HG02852 (cell line): ENCODE measurements around the gene GAST.
"Not testable (repeated sequence)": the region's sequence is repeated elsewhere in the genome, so short reads cannot be mapped to it uniquely, and the experiment has no call there.

Experiments used
- ATAC-seq: cut with Tn5 transposase; IDR thresholded peaks from one replicate; pipeline ENCODE4 v1.9.1; 2021; ENCODE audit warnings: mild to moderate bottlenecking, moderate library complexity; ENCODE audit not compliant: unreplicated experiment

Gene GAST

DNA sequence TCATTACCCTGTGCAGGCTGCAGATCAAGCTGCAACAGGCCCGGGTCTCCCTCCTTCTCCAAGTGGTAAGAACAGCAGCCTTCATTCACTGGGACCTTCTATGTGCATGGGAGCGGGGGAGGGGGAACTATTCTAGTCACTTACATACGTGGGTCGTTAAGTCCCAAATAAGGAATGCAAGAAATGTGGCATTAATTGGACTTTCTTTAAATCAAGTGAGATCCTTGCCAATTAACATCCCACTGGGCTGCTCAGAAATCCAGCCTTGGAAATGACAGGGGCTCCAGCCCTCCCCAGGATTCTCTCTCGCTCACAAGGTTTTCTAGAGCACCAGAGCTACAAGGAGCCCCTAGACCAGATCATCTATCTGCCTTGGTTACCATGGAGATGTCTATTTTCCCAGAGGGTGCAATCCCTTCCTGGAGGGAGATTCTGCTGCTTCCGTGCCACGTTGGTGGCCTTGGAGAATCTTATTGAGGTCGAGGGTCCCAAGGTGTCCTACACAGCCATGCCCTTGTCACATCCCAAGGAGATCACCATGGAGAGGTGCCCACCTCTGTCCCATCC lies 28.6 kb upstream of the GAST start:
- no peak for ATAC-seq

DNA sequence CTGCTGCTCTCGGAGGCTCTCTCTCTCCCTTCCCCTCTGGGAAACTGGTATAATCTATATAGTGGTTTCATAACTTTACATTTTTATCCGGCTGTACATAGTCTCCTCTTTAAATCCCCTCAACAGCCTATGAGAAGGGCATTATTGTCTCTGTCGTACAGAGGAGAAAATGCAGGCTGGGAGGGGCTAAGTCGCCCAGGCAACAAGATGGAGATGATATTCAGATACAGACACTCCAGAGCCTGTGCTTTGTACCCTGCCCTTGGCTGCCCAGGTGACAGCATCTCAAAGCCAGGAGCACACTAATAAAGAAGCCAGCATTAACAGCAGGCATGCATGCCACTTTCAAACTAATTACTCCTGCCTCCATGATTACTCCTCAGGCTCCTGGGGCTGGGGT lies 28.1 kb upstream of the GAST start:
- ATAC-seq: no peak

DNA sequence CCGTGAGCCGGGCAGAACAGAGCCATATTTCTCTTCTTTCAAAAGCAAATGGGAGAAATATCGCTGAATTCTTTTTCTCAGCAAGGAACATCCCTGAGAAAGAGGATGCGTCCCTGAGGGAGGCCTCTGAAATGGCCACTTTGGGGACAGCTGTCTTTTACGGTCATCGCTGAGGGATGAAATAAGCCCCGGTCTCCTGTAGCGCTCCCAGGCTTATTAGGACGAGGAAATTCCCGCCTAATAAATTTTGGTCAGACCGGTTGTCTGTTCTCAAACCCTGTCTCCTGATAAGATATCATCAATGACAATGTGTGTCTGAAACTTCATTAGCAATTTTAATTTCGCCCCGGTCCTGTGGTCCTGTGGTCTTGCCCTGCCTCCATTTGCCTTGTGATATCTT lies 26.4 kb upstream of the GAST start:
- not testable (repeated sequence) for ATAC-seq

DNA sequence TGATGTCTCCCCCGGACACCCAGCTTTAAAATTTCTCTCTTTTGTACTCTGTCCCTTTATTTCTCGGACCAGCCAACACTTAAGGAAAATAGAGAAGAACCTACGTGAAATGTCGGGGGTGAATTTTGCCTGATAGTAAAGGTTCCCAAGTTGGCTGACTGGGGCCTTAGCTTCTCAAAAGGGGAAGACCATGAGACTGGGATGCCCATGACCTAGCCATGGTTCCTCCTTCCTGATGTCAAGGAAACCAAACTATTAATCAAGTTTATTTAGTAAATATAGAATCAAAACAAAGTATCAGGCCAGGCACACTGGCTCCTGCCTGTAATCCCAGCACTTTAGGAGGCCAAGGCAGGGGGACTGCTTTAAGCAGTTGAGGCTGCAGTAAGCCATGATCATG lies 25.9 kb upstream of the GAST start:
- no peak for ATAC-seq

DNA sequence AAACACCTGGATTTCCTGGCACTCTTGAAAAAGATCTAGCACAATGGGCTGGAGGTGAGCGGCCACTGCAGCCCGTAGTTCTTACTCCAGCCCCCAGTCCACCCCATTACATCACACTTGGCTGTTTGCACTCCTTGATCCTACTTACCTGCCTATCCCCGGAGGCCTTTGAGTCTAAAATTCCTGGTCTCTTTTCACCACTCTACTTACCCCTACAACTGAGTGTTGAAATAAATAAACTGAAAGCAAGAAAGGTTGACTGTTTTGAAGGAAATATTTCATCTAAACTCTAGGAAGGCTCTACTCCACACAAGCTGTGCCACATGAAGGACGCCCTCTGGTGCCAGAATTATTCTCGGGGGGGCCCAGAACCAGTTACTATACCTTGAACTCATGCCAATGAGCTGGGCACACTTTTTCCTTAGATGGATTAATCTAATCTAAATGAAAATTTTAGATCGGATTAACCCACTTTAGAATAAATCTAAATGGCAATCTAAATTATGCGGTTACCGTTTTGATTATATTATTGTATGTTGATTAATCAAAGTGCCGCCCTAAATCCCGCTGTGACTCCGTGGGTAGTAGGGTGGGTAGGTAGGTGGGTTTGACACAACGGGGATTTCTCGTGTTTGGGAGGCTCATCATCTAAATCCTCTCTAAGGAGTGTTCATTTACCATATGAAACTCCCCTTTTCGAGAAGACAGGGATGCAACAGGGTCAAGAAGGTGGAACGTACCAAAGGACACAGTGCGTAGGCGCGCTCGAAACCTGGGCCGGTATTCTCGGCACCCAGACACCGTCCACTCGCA lies 24.1 kb upstream of the GAST start:
- ATAC-seq: no peak

DNA sequence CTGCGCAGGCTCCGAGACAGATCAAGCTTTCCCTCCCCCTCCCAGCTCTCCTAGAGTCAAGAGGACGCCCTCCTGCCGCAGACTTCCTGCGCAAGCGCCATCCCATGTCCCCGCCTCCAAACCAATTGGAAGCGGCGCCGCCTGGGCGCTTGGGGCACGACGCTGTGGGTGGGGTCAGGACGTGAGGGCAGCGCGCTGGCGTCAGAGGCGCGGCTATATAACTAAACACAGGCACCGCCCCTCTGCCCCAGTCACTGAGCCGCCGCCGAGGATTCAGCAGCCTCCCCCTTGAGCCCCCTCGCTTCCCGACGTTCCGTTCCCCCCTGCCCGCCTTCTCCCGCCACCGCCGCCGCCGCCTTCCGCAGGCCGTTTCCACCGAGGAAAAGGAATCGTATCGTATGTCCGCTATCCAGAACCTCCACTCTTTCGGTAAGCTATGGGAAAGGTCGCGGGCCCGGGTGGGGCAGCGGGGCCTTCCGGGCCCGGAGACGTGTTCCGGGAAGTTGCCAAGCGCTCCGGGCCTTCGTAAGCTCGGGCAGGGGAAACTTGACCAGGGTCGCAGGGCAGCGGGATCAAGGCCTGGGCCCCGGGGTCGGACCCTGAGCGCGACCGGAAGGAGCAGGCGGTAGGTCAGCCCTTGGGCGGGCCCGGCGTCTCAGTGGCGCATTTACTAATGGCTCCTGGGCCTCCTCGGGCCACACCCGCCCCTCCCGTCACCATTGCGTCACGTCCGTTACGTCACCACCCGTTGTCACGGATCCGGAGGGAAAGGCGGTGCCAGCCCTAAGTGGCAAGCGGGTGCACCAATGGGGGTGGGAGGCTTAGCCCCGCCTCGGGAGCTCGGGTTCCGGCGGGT lies 23.3 kb upstream of the GAST start, which contains the start of gene EIF1:
EIF1 (plus strand) TSS at position 245 of the 856 bp plus-strand sequence; CDS start at position 399, 154 bp downstream.
- ATAC-seq: peak; percentile 72

DNA sequence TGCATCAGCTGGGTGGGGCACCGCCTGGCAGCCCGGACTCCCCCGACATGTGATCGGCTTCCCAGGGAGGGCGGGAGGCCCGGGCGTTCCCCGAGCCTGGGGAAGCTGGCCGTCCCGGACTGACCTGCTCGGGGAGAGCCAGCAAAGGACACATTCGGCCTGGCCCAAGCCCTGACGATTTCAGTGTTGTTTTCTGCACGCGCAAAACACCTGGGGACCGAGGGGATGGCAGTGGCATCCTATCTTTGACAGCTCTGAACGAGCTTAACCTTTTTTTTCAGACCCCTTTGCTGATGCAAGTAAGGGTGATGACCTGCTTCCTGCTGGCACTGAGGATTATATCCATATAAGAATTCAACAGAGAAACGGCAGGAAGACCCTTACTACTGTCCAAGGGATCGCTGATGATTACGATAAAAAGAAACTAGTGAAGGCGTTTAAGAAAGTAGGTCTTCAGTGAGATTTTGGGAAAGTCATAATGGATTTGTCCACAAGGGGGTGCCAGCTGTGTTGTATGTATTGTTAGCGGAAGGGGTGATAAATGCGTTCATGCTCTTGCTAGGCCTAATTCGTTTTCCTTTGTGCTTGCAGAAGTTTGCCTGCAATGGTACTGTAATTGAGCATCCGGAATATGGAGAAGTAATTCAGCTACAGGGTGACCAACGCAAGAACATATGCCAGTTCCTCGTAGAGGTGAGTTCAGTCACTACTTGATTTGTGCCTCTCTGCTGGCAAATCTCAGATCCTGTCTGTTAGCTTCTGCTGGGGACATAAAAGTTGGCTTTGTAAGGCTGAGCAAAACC lies 22.4 kb upstream of the GAST start:
- ATAC-seq: no peak

DNA sequence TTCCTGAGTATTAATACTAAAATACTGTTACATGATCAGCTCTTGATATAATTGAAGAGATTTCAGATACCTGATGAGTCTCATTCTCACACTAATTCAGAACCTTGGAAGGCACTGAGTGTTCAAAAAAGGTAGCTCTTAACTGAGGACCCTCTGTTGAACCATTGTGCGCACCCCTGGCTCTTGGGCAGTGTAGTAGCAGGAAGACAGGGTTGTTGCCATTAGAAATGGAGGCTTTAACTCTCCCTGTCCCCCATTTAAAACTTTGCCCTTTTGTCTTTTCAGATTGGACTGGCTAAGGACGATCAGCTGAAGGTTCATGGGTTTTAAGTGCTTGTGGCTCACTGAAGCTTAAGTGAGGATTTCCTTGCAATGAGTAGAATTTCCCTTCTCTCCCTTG lies 21.6 kb upstream of the GAST start:
- ATAC-seq: no peak

DNA sequence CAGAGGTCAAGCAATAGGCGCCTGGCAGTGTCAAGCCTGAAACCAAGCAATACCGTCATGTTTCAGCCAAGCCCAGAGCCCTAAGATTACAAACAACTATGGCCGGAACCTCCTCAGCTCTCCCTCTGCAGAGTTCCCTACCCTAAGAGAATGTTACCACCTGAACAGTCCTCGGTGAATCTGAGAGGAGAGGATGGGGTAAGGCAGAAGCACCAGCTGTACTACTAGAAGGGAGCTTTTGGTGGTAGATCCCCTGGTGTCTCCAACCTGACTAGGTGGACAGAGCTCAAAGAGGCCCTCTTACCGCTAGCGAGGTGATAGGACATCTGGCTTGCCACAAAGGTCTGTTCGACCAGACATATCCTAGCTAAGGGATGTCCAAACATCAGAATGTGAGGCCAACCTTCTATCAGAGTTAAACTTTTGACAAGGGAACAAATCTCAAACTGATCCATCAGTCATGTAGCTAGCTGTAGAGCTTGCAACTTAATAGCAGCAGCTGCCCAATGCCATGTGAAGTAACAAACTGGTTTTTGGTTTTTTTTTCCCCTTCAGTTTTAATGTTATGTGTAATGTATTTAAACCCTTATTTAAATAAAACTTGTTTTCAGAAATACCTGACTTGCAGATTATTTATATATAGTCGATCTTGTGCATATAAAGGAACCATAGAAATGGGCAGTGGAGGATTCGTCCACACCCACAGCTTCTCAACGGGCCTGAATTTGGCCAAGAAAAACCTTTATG lies 20.9 kb upstream of the GAST start:
- no peak for ATAC-seq

DNA sequence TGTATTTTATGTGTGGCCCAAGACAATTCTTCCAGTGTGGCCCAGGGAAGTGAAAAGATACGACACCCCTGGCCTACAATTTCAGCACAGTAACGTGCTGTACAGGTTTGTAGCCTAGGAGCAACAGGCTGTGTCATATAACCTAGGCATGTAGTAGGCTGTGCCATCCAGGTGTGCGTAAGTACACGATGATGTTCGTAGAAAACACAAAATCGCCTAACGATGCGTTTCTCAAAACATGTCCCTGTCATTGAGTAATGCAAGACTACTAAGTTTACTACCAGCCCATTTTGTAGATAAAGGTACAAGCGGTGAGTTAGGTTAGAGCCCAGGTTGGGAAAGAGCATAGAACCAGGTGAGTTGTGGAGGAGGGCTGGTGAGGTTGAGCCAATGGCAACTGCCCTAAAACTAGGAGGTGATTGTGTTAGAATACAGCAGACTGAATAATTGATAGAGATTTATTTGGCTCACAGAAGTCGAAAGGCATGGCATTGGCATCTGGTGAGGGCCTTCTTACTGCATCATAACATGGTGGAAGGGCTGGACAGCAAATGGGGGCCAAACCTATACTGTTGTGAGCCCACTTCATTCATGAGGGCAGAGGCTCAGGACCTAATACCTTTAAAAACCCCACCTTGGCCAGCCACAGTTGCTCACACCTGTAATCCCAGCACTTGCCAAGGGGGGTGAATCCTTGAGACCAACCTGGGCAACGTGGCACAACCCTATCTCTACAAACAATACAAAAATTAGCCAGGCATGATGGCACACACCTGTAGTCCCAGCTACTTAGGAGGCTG lies 19.2 kb upstream of the GAST start:
- ATAC-seq: no peak

DNA sequence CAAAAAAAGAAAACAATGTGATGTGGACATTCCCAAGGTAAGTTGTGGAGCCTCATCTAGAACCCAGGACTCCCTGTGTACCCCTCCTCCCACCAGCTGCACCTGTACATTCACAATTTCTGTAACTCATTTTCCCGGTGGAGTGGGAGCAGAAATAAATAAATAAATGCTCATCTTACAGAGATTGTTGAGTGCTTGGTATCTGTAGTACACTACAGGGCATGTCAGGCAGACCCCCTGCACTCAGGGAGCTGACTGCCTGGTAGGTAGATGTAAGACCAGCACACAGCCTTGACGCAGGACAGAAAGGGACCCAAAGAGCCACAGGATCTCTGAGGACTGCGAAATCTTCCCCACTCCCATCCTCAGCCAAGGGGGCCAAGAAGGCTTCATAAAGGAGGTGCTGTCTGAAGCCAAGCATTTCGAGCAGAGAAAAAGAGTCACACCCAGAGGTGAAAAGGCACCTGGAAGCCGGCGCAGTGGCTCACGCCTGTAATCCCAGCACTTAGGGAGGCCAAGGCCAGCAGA lies 16.9 kb upstream of the GAST start:
- no peak for ATAC-seq

DNA sequence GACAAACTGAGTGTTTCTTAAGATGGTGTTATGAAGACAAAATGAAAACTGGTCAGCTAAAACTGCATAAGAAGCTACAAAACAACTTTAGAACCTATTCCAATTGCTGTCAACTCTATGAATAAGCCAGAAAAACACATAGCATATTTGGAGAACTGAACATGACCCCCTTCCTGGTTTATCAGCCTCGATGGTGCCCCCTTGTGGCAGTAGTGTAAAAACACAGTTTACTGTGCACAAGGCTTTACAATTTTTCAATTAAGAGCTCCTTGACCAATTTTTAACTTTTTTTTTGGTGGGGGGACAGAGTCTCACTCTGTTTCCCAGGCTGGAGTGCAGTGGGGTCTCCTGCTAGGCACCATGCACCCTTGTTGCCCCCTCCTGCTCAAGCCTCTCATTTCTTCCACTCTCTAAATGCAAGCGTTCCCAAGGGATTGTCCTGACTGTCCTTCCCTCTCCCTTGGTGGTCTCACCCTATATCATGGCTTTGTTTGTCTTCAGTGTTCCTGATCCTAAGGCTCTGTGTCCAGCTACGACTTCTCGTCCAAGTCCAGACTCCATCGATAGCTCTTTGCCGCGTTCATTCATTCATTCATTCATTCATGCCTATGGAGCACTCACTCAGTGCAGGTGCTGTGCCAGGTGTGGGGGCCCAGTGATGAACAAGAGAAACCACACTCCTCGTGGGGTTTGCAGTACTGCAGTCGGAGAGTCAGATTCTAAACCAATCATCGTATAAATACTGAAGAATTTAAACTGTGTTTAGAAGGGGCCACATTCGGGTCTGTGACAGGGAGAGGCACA lies 16.0 kb upstream of the GAST start:
- no peak for ATAC-seq

DNA sequence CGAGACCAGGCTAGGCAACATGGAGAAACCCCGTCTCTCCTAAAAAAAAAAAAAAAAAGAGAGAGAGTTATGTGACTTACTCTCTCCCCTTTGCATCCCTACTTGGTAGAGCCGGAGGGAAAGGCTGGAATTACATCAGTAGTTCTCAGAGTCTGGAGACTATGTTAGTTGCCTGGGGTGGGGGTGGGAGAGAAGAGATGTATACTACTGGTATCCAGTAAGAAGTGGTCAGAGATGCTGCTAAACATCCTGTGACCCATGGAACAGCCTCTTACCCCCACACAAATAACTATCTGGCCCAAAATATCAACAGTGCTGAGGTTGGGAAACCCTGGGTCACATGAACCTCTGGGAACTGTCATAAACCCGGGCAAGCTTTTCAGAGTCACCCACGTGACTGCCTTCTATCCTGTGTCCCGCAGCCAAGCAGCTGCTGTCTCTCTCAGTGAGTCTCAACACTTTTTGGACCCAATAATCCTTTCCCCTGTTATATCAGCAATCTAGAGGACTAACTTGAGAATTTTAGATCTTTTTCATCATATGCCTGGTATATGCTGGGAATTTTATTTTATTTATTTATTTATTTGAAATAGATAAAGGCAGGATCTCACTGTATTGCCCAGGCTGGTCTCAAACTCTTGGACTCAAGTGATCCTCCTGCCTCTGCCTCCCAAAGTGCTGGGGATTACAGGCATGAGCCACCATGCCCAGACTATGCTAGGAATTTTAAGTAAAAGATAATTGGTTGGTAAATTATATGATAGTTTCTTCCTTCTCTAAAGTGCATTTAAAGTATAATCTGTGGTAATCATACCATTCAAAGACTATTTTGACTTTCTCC lies 14.8 kb upstream of the GAST start:
- no peak for ATAC-seq

DNA sequence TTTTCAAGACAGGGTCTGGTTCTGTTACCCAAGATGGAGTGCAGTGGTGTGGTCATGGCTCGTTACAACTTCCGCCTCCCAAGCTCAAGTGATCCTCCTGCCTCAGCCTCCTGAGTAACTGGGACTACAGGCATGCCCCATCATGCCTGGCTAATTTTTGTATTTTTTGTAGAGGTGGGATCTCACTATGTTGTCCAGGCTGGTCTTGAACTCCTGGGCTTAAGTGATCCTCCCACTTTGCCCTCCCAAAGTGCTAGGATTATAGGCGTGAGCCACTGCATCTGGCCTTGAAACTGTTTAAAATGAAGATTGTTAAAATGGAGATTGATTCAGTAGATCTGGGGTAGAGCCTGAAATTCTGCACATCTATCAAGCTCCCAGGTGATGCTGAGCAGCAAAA lies 11.3 kb upstream of the GAST start:
- ATAC-seq: not testable (repeated sequence)

DNA sequence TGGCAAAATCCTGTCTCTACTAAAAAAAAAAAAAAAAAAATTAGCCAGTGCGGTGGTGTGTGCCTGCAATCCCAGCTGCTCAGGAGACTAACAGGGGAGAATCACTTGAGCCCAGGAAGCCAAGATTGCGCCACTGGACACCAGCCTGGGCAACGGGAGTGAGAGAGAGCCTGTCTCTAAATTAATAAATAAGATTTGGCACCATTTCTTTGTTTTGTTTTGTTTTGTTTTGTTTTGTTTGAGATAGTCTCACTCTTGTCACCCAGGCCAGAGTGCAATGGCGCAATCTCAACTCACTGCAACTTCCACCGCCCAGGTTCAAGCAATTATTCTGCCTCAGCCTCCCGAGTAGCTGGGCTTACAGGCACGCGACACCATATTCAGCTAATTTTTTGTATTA lies 9.4 kb upstream of the GAST start:
- no peak for ATAC-seq

DNA sequence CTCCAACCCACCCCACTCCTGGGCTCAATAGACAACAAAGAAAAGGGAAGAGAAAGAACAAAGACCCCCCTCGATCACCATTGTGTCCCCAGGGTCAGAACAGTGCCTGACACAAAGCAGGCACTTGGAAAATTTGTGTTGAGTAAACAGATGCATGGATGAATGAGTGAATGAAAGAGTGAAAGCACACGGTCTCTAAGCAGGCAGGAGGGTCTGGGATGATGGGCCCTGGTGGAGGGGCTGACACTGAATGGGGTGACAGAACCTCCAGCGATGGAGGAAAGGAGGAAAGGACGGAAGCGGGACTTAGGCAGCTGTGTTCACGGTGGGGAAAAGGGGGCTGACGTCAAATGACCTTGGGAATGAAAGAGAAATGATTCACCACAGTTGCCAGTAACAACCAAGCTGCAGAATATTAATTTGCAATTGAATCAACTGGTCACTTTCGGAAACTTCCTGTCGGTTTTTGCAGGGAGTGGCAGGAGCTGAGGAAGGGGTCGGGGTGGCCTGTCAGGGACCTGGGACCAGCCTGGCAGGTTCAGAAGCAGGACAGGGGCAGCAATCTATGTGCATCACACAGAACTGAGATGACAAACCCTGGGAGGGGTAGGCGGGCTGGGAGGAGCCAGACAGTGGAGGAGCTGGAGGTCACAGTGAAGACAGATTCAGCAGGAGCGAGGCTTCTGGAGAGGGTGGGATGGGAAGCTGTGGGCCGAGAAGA lies 6.7 kb upstream of the GAST start:
- no peak for ATAC-seq
